TTC549 (cell line): Measurements from ENCODE around the gene TCL1B.
"Not testable (repeated sequence)": the region's sequence is repeated elsewhere in the genome, so short reads cannot be mapped to it uniquely, and the experiment has no call there.

ENCODE experiments used
- FAIRE-seq: peaks from 2 replicates; lab custom pipeline; 2012; peaks lifted over from hg19 to GRCh38; lab: Jason Lieb, UNC

The TCL1B gene

DNA sequence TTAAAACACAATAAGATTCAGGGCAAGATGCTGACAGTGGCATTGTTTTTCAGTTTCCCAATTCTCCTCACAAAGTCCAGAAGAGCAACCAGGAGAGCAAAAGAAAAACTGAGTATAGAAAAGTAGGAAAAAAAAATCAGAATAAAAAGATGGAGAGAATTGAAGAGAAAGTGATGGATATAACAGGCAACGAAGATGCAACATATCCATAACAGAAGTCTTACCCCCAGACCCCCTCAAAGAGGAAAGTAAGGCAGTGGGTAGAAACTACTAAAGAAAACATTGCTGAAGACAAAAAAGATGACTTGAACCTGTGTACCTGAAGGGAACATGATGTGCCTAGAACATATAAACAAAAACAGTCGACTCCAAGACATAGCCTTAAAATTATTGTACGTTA is 17.1 kb downstream of the TCL1B start:
- FAIRE-seq, result no peak

DNA sequence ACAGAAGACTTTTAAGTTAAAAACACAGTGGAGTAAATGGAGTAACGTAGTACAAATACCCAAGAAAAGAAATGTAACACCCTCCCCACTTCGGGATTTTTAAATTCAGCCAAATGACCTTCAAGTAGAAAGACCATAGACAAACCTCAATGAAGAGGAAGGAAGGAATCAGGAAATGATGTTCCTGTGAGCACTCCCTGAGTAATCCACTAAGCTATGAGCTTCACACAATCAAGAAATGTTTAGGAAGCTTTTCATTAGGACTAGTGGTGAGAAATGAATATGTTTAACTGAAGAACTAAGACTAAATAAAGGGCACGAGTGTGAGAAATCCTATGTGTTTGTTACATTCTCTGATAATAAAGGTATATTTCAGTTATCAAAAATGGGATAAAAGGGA is 17.6 kb downstream of the TCL1B start:
- FAIRE-seq, result no peak

DNA sequence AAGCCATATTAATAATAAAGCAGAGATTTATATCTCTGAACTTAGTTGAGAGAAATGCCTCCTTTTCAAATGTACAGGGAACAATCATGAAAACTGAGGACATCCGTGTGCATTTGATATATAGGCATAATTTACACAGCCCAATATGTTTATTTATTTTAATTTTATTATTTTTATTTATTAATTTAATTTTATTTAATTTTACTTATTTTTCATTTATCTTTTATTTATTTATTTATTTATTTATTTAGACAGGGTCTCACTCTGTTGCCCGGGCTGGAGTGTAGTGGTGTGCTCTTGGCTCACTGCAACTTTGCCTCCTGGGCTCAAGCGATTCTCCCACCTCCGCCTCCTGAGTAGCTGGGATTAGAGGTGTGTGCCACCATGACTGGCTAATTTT is 19.3 kb downstream of the TCL1B start:
- FAIRE-seq, result no peak

DNA sequence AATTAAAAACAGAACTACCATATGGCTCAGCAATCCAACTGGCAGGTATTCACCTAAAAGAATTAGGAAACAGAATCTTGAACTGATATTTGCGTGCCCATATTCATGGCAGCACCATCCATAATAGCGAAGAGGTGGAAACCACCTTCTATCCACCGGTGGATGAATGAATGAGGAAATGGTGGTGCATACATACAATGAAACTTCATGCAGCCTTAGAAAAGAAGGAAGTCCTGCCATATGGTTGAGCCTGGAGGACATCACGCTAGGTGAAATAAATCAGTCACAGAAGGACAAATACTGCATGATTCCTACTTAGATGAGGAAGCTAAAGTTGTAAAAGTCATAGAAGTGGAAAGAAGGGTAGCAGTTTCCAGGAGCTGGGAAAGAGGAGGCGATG is 21.1 kb downstream of the TCL1B start:
- FAIRE-seq, result no peak

DNA sequence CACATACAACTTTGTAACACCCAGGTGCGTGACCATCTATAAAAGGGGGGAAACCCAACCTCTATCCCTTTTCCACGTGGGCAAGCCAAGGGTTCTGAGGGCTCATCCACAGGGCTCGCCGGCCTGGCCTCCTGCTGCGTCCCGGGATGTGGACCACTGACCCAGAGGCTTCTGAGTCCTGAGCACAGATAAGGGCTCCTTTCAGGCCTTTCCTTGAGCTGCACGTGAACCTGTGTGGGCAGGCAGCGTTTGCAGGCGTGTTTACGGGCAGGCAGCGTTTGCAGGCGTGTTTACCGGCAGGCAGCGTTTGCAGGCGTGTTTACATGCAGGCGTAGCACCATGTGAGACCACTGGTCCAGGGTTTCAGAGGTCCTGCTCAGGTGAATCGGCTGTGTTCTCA is 23.9 kb downstream of the TCL1B start:
- FAIRE-seq, result no peak

DNA sequence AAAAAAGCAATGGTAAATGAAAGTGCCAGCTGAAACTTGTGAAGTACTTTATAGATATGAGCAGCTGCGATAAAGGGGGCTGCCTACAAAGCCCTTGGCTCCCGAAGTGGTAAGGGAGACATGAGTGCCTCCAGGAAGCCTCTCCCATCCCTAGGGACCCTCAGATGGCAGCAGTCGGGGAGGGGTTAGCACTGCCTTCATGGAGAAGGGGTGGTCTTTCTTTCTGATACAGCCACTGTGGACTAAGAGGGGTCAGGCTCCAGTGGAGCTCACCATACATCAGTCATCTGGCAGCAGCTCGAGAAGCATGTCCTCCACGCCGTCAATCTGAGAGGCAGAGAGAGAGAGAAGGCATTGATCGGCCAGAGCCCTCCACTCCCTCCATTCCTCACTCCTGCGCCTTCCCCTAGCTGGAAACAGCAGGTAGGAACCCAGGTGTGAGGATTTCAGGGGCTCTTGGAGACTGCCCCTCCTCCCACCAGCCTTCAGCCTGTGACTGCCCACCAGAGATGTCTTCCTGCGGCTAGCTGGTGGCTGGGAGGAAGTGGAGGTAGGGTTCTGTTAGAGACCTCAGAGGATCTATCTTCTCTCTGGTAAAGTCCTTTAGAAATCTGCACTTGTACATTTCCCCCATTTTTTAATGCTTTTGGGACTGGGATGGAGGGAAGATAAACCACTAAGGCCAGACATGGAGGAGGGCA is 25.4 kb downstream of the TCL1B start:
- FAIRE-seq, result no peak

DNA sequence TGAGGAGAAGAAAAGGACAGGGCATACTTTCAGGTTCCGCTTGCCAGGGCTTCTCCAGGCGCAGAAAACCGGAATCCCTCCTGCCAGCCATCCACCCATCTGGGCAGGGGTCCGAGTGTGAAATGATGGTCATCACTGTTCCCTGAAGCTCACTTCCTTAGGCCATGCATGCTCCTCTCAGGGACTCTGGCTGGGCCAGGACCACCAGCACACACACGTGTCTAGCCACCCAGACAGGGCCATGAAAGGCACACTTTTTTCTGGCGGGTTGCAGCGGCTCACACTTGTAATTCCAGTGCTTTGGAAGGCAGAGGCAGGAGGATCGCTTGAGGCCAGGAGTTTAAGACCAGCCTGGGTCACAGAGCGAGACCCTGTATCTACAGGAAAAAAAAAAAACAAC is 26.2 kb downstream of the TCL1B start:
- no peak for FAIRE-seq

DNA sequence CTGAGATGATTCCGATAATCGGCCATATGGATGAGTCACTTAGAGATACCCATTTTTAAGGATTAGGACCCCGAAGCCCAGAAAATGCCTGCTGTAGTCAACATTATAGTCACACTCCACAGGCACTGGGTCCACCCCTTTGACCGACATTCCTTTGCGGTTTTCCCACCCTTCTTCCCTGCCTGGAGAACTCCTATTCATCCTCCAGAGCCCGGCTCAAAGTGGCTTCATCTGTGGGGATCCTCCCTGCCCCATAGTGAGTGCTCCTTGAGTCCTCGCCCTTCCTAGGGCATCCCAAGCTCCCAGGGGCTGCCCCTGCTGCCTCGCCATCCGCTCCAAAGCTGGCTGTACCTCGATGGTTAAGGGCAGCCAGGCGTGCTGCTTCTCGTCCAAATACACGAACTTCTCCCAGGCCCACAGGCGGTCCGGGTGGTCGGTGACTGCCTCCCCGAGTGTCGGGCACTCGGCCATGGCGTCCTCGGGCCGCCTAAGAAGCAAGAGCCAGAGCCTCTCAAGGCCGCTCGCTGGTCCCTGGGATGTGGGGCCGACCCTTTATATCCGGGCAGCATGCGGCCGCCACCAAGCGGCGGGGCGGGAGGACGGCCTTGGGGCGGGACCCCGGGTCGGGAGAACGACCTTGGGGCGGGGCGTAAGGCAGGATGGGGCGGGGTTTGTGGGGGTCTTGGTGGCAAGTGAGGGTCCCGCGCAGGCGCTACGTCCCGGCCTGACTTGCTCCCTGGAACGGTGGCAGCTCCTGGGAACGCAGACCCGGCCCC is 27.6 kb downstream of the TCL1B start, which contains the start of gene TCL1A:
Gene TCL1A (minus strand): TSS at position 530 of the 776 bp plus-strand sequence. CDS start 59 bp downstream, at position 471.
- FAIRE-seq, result no peak

DNA sequence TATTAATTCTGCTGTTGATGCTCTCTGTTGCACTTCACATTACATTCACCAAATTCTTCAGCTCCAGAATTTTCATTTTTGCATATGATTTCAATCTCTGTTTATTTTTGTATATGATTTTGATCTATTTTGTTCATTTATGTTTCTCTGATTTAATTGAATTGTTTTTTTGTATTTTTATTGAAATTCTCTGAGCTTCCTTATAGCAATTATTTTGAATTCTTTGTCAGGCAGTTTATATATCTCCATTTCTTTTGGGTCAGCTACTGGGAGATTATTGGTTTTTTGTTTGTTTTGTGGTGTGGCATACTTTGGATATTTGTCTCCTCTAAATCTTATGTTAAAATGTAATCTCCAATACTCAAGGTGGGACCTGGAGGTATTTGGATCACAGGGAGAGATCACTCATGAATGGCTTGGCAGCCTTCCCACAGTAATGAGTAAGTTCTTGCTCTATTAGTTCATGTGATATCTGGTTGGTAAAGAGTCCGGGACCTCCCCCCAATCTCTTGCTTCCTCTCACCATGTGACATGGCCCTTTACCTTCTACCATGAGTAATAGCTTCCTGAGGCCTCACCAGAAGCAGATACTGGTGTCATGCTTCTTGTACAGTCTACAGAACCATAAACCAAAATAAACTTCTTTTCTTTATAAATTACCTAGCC is 36.4 kb downstream of the TCL1B start:
- no peak for FAIRE-seq

DNA sequence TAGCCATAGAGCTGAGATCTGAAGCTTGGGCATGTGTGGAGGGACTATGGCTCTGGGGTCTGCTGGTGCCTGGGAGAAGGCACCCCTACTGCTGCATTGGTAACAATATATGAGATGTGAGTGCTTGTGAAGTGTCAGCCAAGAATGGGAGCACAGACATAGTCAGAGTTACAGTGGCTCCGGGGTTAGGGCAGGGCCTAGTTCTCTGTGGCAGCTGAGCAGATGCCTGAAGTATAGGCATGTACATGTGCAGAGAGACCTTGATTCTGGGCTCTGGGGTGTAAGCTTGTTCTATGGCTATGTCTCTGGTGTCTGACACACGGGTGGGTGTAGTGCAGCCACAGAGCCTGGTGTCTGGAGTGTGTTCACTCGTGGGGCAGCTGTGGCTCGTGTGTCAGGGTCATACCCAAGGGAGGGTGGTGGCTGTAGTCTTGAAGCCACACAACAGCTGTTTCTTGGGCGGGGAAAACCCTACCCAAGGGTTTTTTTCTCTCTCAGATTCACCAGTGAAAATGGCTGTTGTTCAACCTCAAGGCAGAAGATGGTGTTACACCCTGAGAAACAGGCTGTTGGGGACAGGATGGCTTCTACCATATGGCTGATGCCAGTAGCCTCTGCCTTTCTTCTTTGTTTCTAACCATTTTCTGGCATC is 39.6 kb downstream of the TCL1B start:
- no peak for FAIRE-seq

DNA sequence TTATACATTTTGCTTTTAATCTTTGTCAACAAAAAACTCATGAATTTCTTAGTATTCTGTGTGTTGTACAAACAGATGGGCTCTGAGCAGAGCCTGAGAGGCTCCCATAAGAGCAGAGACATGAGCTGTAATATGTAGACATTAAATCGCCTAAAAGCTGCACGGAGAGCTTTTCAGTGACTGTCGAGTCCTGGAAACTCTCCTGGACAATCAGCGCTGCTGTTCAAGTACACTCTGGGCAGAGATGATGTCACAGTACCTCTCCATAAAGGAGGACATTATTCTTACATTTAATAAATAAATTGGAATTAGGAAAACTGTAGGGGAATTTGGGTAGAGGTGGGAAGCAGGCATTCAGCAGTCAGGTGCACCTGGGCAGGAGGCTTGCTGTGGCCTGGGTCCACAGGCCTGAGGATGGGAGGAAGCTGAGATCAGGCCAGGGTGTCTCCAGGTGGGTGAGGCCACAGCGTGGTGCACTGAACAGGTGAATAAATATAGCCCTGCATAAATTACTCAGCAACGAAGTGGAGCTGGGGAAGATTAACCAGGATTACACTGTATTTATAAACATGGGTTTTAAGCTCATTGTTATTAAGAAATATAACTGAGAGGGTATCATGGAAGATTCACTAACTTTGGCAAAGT is 41.0 kb downstream of the TCL1B start:
- FAIRE-seq, result no peak

DNA sequence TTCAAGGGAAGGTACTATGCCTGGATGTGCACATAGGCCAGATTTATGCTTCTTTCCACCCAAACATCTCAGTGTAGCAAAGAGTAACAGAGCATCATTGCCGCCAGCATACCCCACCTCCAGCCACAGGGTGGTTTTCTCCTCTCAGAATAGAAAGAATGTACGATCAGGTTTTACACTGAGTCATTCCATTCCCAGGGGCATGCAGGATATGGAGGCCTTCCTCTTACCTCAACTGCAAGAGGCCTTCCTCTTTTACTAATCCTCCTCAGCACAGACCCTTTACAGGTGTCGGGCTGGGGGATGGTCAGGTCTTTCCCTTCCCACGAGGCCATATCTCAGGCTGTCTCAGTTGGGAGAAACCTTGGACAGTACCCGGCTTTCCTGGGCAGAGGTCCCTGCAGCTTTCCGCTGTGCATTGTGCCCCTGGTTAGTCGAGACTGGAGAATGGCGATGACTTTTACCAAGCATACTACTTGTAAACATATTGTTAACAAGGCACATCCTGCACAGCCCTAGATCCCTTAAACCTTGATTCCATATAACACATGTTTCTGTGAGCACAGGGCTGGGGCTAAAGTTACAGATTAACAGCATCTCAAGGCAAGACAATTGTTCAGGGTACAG is 43.3 kb downstream of the TCL1B start:
- FAIRE-seq, result not testable (repeated sequence)

DNA sequence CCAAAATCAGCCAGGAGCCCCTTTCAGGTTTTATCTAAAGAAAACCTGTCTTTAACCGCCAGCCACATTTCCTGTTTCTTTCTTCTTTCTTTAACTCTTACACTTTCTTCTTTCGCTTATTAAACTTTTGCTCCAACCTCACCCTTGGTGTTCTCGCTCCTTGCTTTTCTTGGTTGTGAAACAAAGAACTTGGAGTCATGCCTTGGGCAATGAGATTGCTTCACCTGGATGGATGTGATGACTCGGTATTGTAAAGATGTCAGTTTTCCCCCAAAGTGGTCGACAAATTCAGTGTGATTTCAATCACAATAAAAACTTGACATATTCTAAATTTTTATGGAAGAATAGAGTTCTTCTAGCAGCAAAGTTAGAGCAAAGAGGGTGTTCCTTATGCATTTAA is 43.9 kb downstream of the TCL1B start:
- no peak for FAIRE-seq

DNA sequence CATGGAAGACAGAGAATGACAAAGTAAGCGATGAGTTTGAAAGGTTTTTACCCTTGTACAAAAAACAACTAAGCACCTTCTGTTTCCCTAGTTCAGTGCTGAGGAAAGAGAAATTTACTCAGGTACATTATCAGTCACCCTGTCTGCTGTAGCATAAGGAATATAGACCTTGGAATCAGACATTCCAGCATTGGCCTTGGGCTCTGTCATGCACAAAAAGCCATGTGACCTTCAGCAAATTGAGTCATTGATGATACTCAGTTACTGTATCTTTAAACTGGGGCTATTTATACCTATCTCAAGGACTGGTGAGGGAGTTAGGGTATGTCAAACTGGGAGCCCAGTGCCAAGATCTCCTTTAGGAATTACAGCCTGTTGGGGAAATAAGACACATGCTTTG is 47.0 kb downstream of the TCL1B start:
- FAIRE-seq, result no peak

DNA sequence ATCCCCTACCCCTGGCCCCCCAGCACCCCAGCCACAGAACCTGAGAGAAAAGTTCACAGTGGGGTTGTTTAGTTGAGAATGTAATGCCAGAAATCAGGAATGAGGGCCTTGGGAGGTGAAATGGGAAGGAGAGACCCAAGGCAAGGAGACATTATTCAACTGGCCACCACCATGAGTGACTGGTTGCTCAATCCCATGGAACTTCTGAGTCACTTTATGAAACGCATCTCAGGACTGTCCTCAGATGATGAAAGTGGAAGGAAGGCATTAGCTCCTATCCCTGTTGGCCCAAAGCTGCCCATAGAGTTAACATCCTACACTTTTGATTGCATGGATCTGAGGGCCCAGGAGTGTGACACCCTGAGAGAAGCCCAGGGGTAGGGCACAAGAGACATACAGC is 53.1 kb downstream of the TCL1B start:
- no peak for FAIRE-seq

DNA sequence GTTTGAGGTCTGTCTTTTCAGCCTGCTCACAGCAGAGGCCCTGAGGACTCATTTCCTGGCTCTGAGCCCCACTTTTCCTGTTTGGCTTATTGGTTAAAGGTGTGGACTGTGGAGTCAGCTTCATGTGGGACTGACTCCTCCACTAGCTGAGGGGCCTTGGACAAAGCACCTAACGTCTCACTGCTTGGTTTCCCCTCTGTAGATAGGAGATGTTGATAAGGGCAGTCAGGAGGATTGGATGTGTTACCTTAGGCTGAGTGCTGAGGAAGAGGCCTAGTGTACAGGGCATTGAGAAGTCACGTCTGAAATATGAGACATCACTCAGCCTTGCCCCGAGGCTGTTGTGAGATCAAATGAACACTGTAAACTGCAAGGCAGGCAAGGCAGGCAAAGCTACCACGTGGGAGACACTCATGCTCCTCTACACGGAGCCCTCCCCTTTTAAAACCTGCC is 54.8 kb downstream of the TCL1B start:
- FAIRE-seq, result no peak

DNA sequence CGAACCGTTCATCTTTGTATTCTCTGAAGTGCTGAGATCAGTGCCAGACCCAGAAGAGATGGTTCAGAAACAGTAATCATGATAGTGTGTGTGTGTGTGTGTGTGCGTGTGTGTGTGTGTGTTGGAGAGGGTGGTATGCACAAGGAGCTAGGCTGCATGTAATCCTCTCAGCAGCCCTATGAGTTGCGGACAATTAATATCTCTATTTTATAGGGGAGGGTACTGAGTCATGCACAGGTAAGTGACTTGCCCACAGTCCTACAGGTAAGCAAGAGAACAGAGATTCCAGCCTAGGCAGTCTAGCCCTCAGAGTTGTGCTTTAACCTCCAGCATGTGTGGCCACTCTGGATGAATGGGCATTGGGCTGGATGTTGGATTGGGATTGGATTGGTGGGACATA is 55.6 kb downstream of the TCL1B start:
- FAIRE-seq, result no peak
